OCI-M2 (cell line): ENCODE data around the gene BRMS1.
"Not testable (repeated sequence)": the region's sequence is repeated elsewhere in the genome, so short reads cannot be mapped to it uniquely, and the experiment has no call there.

Source experiments
- DNase-seq: peaks from one replicate; lab custom pipeline; 2025; ENCODE audit not compliant: unreplicated experiment; lab: John Stamatoyannopoulos, UW

BRMS1 gene

DNA sequence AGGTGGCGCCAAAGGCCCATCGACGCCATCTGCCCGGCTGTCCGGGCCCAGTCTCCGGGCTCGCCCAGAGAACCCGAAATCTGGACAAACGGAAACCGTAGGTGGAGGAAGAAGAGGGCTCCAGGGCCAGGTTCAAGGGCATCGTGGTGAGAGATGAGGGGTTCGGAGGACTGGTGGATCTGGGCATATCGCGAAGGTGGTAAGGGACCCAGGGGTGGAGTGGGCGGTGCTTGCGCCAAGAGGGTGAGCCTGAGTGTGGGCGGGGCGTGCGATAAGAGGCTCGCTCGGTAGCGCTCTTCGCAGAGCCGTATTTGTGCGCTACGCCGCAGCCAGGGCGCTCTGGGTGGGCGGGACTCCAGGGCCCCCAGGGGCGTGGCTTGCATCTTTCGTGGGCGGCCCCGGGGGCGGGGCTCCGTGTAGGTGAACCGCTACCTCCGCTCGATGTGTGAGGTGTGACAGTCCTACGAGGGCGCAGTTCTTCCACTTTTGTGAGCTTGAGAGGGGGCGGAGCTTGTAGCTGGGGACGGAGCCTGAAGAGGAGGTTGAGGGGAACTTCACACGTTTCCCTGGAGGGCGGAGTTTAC, 32.8 kb downstream of the BRMS1 start:
- peak; percentile 72 for DNase-seq

DNA sequence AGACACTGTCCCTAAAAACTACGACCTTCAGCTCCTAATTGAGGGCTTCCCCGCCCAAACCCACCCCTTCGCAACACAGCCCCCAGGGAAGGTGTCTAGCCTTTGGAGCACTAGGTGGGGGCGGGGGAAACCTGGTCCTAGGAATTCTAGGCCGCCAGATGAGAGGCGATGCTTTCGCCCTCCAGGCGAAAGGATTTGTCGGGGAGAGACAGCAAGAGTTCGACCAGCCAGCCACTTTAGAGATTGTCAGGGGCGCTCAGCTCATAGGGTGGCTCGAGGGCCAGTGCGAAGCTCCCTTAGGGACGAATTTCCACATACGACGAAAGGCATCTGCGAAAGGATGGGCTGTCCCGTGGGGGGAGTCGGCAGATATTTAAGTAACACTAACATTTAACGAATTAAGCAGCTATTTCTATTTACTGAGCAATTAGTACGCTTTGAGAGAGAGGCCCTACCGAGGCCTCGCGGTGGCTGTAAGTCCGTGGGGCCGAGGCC, 33.4 kb downstream of the BRMS1 start:
- DNase-seq = no peak

DNA sequence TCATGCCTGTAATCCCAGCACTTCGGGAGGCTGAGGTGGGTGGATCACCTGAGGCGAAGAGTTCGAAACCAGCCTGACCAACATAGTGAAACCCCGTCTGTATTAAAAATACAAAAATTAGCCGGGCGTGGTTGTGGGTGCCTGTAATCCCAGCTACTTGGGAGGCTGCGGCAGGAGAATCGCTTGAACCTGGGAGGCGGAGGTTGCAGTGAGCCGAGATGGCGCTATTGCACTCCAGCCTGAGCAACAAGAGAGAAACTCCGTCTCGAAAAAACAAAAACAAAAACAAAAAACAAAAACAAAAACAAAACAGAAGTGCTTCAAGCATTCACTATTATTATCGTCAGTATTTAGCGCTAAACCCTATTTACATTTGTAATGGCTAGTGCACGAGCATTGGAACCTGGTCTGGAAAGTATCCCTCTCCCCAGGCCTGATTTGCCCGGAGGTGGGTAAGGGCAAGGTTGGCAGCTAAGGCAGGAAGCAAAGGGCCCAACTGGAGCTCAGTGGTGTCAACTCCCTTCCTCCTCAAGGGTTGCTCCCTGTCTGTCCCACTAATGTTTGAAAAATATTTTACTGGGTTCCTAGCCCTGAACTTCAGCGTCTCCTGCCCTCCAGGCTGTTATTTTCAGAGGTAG, 34.0 kb downstream of the BRMS1 start:
- DNase-seq = not testable (repeated sequence)

DNA sequence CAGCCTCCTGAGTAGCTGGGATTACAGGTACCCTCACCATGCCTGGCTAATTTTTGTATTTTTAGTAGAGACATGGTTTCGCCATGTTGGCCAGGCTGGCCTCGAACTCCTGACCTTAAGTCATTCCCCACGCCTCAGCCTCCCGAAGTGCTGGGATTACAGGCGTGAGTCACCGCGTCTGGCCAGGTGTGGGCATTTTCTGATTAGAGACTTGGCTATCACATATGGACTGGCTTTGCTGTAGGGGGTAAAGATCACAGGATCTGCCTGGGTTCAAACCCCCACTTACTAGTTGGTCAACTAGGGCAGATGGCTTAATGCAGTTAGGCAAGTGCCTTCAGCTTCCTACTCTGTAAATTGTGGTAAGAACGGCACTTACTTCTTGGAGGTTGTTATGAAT, 34.6 kb downstream of the BRMS1 start:
- DNase-seq = no peak

DNA sequence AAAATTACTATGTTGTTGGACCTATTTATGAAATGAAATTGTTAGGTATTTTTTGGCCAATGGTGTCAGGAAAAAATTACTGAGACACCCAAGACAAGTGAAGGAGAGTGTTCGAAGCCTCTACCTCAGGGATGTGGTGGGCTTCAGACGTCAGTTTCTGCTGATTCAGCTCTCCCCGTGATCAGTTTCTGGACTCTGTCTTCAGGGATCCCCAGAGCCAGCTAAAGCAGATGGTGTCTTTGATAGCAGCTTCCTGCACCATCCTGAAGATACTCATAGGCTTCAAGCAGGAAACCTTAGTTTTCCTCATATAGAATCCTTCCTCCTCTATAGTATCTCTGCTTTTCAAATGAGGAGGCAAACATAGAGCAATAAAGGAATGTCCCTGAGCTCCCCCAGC, 35.4 kb downstream of the BRMS1 start:
- no peak for DNase-seq

DNA sequence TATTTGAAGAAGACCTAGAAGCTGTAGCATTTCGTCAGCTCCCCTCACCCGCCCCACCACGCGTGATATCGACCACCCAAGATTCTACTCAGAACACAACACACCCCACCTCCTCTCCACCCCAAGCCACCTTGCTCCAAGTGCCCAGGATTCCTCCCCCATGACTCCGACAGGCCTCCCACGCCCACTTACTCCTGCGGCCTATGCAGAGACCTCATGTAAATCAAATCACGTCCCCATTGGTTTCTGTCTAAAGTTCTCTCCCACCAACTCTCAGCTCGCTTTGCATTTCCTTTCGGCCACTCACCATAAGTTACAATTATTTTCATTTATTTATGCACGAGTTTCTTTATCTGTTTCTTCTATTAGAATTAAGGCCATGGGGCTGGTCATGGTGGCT, 42.2 kb downstream of the BRMS1 start:
- no peak for DNase-seq

DNA sequence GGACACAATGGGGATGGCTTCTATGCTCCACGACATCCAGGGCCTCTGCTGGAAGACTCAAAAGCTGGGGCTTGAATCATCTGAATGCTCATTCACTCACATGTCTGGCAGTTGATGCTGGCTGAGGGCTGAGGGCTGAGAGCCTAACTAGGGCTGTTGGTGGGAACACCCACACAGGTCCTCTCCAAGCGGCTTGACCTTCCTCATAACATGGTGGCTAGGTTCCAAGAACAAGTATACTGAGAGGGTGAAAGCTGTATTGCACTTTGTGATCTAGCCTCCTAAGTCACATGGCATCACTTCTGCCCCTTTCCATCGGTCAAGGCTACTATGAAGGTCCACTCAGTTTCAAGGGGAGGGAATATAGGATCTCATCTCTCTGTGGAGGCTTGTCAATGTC, 45.7 kb downstream of the BRMS1 start:
- no peak for DNase-seq

DNA sequence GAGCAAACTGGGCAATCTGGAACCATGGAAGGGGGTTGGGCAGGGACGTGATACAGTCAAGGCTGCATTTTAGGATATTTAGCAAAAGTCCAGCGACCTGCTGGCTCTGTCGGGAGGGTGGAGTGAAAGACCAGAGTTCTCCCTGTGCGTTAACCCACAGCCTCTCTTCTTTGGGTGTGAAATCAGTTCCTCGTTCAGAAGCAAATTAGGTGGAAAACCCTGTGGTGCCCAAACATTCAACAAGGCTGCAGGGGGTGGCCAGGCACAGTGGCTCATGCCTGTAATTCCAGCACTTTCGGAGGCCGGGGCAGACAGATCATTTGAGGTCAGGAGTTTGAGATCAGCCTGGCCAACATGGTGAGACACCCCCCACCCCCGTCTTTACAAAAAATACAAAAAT, 47.3 kb downstream of the BRMS1 start:
- DNase-seq = no peak

DNA sequence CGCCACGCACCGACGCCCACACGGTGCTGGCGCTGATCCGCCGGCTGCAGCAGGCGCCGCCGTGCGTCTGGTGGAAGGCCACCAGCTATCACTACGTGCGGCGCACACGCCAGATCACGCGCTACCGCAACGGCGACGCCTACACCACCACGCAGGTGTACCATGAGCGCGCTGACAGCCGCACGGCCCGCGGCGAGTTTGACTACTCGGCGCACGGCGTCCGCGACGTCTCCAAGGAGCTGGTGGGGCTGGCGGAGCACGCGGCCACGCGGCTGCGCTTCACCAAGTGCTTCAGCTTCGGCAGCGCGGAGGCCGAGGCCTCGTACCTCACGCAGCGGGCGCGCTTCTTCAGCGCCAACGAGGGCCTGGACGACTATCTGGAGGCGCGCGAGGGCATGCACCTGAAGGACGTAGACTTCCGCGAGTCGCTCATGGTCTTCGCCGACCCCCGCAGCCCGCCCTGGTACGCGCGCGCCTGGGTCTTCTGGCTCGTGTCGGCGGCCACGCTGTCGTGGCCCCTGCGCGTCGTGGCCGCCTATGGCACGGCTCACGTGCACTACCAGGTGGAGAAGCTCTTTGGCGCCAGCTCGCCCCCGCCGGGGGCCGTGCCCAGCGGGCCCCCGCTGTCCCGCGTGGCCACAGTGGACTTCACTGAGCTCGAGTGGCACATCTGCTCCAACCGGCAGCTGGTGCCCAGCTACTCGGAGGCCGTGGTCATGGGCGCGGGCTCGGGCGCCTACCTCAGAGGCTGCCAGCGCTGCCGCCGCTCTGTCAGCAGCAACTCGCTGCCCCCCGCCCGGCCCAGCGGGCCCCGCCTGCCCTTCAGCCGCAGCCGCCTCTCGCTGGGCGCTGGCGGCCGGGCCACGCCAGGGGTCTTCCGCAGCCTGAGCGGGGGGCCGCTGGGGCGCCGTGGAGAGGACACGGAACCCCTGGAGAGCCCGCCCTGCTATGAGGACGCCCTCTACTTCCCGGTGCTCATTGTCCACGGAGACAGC, 50.0 kb downstream of the BRMS1 start:
- DNase-seq = no peak

DNA sequence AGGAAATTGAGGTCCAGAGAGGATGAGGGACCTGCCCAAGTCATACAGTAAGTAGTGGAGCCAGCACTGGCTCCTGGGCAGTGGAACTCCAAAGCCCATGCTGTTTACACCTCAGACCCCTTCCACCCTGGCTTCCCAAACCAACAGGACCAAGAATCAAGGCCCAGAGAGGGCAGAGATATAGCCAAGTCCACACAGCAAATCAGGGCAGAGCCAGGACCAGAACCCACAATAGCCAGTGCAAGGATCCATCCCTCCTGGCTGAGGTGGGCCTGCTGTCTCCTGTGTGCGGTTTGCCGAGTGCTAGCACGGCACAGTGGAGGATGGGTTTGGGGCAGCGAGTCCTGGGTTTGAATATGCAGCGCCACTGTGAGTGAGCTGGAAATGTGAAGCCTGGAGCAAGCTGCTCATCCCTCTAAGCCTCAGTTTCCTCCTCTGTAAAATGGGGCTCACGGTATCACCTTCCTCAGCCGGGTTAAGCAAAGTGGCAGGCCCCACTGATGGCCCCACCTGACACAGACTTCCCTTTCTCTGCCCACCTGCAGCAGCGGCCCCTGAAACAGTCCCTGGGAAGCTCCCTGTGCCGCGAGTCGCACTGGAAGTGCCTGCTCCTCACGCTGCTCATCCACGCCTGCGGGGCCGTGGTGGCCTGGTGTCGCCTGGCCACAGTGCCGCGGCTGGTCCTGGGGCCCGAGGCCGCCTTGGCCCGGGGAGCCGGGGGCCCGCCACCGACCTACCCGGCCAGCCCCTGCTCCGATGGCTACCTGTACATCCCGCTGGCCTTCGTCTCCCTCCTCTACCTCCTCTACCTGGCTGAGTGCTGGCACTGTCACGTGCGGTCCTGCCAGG, 50.9 kb downstream of the BRMS1 start:
- no peak for DNase-seq

DNA sequence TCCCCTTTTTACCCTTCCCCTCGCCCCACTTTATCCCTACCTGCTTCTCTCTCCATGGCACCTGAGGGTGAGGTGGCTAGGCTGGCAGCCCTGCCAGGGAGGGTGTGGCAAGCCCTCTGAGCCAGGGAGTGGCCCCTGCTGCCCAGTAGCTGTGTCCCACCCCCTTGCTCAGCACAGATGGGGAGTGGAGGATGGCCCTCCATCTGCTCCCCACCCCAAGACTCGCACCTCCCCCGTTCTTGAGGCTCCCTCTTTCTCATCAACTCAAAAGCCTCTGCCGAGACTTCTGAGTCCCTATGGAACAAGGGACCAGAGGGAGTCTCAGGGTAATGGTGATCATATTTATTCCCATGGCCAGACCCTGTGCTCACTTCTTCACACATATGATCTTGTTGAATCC, 51.6 kb downstream of the BRMS1 start:
- DNase-seq = no peak

DNA sequence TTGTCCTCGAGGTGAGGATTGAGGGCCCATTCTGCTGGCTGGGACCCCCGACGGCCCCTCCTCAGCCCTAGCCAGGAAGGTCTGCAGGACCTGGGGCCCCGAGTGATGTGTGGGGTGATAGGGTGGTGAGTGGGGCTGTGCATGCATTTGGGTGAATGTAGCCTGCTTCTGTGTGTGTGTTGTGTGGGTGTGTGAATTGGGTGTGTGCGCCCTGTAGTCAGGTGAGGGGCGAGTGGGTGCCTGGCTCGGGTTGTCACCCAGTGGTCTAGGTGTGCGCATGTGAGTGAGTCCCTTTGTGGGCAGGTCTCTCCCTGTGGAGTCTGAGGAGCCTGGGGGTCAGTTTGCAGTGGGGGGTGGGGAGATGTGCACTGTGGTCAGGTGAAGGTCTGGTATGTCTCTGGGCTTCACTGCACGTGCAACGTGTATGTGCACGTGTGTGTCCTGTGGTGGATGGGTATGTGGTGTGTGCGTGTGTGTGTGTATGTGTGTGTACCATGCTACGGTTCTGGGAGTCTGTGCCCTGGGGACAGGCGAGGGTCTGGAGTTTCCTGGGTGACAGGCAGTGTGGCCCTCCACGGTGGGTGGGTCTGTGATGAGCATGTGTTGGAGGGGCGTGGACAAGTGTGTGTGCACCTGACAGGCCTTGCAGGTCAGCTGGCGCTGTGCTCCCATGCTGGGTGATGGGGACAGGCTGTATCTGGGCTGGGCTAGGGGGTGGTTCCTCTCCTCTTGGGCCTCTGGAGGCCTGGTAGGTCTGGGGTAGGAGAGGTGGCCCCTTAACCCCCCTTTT, 52.2 kb downstream of the BRMS1 start:
- no peak for DNase-seq

DNA sequence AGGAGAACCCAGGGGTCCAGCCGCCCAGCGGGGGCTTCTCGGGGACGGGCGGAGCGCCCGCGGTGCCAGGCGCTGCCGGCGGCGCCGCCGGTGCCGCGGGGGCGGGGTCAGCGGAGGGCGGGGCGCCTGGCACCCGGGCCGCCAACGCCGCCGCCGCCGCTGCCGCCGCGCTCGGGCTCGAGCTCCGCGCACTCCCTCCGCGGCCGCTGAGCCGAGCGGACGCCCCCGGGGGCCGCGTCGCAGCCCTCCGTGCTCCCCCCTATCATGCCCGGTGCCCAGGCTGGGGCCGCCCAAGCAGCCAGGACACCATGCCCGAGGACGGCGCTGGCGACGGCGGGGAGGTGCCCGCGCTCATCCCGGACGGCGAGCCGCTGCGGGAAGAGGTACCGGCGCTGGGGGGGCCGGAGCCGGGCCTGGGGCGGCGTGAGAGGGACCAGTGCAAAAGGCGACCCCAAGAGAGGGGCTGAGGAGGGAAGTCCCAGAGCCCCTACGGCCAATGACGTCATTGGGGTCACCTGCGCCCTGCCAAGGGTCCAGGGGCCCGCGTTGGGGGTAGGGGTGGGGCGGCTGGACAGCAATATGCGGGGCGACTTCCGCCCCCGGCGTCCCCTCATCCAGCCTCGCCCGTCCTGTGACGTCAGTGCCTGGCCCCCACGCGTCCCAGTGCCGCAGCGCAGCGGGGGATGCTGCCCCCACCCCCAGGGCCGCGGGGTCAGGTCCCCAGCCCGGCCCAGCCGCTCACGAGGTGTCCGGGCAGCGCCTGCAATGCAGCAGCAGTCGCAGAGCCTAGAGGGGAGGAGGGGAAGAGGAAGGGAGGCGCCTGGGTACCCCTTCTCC, 53.0 kb downstream of the BRMS1 start, which contains the start of gene TMEM151A:
Gene TMEM151A, plus strand, starts transcription at position 189 of the 837 bp plus-strand sequence. Its CDS starts 120 bp downstream, at position 309.
- no peak for DNase-seq

DNA sequence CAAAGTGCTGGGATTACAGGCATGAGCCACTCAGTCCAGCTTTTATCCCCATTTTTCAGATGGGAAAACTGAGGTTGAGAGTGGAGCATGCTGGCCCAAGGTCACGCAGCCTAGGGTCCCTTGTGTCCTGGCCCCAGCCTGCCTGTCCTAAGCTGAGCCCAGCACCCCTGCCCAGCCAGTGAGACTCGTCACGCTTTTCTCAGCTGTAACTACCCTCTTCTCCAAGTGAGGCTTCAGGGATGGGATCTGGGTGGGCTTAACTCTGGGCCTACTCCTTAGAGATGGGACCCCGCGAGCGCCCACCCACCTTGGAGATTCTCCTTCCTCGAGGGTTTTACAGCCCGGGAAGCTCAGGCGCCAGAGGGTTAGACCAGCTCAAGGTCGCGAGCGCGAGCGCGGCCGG, 53.6 kb downstream of the BRMS1 start:
- DNase-seq = no peak

DNA sequence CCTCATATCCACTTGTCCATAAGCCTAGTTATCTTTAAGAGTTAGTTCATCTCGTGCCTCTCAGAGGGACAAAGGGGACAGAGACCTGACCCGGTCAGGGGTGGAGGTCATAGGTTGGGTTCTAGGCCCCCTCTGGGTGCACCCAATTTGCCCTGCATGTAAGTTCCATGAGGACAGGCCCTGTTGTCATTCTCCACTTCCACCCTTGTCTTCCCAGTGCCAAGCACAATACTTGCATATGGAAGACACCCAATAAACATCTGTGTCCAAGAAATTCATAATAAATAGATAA, 54.6 kb downstream of the BRMS1 start:
- no peak for DNase-seq

DNA sequence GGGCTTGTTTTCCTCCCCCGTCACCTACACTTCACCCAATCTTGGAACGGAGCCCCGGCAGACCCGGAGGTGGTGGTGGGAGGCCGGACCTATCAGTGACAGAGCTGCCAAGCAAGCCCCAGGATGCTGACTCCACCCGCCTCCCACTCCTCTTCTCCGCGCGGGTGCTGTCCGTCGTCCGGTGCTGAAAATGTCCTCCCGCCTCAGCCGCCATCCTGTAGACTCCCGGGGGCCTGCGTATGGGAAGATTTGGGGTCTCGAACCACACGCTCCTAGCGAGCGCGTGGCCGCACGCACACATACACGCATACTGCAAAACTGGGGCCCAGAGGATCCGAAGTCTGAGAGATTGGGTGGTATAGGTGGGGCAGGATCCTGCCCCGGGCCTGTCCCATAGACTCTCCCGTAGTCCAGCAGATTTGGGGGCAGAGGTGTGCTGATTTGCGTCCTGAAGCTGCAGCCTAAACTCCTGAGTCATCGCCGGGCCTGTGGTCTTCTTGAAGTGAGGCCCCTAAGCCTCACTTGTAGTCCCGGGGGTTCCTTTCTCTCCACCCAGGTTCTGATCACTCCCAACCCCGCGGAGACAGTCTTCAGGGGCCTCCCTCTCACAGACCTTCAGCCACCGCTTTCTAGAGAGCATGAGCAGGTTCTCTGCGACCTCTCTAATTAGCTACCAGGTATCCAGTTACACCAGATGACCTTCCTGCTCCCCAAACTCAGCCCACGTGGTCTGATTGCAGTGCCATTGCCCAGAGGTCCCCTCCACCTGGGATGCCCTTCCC, 55.2 kb downstream of the BRMS1 start:
- DNase-seq = peak; percentile 80

DNA sequence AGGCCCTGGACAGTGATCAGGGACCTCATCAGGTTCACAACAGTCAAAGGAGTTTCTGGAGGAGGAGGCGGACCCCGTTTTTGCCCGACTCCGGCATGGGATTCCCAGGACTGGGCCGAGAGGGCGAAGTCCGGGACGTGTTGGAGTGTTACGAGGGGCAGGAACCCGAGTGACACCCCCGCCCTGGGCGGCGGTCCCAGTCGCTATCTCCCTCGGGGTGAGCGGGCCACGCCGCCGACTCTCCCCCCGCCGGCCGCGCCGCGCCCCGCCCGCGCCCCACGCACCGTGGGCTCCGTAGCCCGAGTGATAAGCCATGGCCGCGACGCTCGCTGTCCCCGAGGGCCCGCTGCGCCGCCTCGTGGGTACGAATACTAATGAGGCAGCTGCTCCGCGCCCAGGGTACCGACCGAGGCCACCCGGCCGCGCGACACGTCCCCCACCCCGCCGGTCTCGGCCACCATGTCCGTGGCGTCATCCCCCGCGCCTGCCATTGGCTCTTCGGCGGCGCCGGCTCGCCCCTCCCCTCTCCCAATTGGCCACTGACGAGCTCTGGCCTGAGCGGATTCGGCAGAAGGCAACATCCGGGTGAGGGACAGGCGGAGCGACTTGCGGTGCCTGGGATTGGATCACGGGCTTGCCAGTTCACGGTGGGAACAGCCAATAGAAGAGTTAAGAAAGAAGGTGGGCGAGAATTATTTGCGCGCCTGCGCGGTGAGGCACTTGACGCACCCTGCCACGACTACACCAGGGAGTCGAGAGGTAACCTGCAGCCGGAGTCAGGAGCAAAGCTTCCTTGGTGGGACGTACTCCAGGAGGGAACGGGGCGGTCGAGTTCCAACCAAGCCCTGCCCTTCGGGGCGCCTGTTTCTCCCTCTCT, 56.0 kb downstream of the BRMS1 start, which contains the start of gene YIF1A:
Gene YIF1A, minus strand, starts transcription at position 473 of the 877 bp plus-strand sequence. Its CDS starts 158 bp downstream, at position 315.
- DNase-seq = peak; percentile 80
